C4-2B (cell line): Measurements from ENCODE around the gene TSPAN3.

Experiments
- ZFX ChIP-seq: fragments of 450-650 bp; IDR thresholded peaks from 2 replicates; pipeline ENCODE4 v1.6.1; 2017
- TF ChIP-seq, protein P1 (sequence below): fragments of 450-650 bp; conservative IDR thresholded peaks from 2 replicates; pipeline ENCODE4 v1.5.1; 2017; ENCODE audit warnings: mild to moderate bottlenecking

DNA sequence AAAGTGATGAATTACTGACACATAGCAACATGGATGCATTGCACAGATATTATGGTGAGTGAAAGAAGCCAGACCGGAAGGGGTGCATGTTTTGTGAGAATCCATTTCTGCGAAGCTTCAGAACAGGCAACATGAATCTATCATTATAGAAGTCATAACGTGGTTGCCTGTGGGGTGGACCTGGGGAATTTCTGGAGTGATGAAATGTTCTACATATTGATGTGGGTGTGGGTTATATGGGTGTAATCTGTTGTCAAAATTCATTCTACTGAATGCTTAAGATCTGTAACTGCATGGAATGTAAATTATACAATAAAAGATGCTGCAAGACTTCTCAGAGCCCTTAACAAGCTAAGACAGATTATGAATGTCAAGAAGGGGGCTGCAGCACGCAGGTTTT is 25.2 kb upstream of the TSPAN3 start:
- TF ChIP-seq, protein P1, sequence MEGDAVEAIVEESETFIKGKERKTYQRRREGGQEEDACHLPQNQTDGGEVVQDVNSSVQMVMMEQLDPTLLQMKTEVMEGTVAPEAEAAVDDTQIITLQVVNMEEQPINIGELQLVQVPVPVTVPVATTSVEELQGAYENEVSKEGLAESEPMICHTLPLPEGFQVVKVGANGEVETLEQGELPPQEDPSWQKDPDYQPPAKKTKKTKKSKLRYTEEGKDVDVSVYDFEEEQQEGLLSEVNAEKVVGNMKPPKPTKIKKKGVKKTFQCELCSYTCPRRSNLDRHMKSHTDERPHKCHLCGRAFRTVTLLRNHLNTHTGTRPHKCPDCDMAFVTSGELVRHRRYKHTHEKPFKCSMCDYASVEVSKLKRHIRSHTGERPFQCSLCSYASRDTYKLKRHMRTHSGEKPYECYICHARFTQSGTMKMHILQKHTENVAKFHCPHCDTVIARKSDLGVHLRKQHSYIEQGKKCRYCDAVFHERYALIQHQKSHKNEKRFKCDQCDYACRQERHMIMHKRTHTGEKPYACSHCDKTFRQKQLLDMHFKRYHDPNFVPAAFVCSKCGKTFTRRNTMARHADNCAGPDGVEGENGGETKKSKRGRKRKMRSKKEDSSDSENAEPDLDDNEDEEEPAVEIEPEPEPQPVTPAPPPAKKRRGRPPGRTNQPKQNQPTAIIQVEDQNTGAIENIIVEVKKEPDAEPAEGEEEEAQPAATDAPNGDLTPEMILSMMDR, result no peak
- no peak for TF ChIP-seq ZFX
